Hematopoietic multipotent progenitor cell treated with erythropoietin and hydrocortisone succinate and interleukin-3 and kit ligand, for 15 days (in vitro differentiated cells): ENCODE measurements around the gene SARDH.

Experiments used
- DNase-seq: peaks from one replicate; pipeline ENCODE4 v3.0.0-alpha.2; 2015; ENCODE audit warnings: low spot score

The SARDH gene

DNA sequence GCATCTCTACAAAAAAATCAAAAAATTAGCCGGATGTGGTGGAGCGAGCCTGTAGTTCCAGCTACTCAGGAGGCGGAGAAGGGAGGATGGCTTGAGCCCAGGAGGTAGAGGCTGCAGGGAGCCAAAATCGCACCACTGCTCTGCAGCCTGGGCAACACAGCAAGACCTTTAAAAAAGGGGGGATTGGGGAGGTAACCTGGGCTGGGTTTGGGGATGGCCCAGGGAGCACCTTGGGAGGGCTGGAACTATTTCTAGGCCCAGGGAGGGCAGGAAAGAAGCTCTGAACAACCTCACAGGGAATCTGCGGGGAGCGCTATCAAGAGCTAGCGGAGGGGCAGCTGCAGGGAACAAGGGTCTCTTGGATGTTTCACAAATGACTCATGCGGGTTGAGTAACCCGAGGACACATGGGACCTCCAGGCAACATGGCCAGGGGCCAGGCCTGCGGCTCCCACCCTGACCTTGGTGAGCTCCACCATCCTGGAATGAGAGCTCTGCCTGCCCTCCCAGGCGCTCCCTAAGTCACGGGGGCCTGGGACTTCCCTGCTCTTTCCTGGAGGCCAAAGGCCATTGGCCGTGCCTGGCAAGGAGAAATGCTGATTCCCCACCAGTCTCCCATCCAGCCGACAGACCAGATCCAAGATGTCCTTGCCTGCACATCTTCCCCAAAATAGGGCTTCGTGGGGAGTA lies 23.4 kb downstream of the SARDH start:
- no peak for DNase-seq

DNA sequence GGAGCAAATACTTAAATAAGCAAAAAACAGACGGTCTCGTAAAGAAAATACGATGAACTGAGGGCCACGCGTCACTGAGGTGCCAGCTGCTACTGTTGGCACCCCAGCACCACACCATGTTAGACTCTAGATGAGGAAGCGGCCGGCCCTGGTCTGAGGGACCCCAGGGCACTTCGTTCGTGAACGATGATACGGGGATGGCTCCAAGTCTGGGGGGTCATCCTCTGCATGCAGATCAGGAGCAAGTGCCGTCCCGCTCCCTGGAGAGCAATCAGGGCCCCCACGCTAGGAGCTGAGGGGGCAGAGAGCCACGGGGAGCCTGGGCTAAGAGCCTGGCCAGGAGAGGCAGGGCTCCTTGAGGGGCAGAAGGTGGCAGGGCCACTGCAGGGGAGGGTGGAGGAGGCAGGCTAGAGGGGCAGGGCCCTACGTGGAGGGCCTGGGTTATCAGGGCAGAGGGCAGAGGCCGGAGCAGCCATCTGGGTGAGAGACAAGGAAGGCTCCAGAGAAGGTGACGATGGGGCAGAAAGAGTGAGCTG lies 24.1 kb downstream of the SARDH start:
- DNase-seq: no peak

DNA sequence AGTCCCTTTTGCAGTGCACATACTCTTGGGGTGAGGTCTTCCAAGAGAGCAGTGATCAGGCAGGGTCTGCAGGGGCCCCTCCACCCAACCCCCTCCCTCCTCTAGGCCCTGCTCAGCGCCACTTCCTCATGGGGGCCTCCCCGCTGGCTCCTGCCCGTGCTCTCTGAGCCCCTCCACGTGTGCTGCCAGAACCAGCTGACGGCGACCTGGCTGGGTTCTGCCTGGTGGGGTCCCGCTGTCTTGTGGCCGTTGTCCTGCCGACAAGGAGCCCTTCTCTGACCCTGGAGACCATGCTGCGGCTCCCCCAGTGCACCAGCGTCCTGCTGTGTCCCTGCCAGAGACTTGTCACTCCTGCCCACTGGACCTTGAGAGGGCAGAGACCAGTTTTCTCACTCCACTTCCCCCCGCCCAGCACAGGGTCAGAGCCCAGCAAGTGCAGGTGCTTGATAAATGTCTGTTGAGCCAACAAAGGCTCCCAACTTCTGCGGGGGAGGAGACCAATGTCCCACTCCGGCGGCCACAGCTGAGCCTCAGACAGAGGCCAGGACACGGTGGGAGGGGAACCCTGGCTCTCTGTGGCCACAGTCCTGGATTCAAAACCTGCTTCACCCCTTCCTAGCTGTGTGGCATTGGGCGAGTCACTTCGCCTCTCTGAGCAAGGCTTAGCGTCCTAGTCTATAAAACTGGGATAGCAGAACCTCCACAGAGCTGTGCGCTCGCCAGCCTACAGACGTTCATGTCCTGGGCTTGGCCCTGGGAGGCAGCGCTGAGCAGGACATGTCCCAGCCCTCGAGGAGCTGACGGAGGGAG lies 24.8 kb downstream of the SARDH start:
- no peak for DNase-seq

DNA sequence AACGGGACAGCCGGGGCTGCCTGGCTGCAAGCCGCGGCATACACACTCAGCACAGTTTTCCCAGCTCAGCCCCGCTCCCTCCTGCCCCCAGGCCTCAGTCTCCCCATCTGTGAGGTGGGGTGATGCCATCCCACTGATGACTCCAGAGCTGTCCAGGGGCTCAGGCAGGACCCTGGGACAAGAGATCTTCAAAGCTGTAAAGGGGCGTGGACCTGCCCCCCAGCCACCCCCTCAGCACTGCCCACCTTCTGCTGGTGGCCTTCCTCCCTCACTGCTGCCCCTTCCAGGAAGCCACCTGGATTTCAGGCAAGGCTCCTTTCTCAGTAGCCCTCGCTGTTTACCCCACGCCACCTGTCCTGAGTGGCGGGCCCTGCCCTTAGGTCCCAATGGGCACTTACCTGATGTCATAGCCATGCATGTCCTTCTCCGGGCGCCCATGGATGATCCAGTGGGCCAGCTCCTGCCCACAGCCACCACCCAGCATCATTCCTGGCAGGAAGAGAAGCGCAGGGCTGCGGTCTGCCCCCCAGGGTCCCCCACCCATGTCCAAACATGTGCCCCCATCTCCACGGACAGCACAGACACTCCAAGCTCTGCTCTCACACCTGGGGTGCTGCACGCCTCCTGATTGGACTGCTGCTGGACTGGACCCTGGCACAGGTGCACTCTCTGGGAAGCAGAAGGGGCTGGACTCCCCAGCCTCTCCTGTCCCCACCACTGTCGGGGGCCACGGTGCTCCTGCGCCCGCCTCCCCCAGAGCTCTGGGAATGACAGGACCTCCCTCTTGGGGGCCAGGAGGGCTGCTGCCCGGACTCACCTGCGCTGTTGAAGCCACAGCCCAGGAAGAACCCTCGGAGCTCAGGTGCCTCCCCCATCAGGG lies 25.7 kb downstream of the SARDH start:
- no peak for DNase-seq

DNA sequence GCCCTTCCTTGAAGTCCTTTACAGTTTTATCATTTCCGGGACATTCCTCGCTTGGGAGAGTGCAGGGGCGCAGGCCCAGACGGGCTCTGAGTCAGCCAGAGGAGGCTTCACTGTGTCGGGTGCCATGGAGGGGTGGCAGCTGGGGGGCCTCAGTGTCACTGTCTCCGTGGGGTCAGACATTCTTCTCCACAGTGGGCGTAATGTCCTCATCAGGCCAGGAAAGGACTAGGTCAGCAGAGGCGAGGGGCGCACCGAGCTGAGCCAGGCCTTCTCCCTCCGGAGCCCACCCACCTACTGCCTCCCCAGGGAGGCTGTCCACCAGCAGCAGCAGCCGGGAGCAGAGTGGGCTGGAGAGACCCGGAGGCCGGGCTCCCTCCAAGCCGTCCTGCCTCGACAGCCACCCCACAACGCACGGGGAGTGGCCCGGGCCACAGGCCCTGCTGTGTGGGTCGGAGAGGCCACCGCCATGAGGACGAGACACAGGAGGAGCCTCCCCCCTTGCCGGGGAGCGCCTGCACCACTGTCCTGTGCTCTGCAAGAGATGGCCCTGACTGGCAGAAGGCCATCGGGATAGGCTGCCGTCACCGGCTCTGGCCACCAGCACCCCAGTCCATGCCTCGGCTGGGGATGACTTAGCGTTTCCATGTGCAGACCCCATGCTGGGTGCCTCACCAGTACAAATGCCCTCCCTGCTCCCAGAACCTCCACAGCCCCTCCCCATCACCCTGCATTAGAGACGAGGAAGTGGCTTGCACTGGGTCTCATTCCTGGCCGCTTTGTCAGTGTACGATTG lies 26.5 kb downstream of the SARDH start:
- no peak for DNase-seq

DNA sequence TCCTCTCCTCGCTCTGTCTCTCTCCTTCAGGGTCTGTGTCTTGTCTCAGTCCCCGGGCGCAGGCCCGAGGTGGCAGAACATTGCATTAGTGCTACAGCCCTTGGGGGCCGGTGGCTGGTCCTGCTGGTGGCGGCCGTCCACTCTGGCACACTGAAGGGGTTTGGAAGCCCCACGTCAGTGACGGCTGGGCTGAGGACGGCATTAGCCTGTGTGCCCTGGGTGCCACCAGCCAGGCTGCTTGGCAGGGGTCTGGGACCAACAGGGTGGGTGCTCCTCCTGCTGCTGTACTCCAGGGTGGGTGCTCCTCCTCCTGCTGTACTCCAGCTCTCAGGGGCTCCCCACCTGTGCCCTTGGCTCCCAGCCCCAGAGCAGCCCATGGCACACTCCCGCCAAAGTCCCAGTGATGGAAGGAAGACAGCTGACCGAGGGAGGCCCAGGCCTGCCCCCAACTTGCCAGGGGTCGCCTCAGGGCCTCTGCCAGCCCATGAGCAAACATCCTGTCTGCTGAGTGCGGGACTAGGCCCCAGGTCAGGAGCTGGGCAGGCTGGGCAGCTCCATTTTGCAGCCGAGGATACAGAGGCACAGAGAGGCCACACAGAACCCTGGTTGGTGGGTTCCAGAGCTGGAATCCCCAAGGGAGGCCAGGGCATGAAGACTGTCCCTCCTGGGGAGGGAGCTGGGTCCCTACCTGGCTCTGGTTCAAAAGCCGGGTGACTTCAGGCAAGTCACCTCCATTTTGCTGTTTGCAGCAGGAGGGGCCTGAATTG lies 27.3 kb downstream of the SARDH start:
- no peak for DNase-seq

DNA sequence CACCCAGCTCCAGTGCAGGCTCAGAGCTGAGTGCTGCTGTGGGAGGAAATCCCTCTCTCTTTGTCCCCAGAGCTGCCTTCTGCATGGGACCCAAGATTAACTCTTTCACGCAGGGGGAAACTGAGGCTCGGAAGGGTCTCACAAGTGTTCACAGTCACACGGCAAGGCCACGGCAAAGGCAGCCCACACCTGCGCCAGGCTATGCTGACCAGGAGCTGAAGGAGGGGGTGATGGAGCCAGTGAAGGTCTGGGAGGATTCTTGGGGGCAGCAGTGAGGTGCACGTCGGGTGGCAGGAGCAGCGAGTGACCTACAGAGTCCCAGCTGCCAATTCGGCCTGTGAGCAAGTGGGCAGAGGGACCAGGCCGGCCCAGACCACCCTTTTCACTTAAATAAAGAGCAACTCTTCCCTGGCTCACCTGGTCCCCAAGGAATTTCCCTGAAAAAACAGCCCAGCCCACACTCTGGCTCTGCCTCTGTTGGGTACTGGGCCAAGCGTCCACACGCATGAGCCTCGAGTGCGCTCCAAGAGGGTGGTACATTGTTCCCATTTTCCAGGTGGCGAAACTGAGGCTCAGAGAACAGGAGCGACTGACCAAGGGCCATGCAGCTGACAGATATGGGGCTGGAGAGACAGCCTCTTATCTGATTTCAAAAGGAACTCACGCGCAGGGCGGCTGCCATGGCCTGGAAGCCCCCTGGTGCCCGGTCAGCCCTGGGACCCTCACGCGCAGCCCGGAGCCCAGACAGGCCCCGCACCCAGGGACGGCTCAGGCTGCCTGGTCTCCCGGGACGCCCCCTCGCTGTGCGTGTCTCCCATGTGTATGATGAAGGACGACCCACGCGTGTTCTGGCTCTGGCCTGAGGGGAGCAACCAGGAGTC lies 28.2 kb downstream of the SARDH start:
- DNase-seq: no peak

DNA sequence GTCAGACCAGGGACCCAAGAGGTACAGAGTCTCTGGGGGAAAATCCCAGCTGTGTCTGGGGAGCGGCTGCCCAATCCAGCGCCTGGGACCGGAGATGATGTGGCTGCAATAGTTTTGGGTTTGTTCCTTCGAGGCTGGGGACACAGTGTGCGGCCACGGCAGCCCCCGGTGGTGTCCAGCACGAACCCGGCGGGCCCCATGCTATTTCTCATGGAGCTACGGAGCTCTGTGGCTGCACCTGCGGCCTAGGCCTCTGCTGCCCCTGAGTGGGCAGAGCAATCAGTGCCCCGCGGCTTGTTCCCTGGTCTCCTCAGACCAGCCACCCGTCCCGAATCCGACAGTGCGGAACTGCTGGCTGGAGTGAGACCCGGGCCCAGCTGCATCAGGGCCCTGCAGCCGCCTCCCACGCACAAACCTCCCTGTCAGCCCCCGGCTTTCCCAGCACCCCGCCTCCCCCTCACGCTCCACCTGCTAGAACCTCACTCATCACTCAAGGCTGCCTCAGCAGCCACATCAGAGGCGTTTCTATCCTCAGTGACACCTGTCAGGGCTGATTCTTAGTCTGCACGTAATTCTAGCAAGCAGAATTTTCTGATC lies 29.0 kb downstream of the SARDH start:
- no peak for DNase-seq

DNA sequence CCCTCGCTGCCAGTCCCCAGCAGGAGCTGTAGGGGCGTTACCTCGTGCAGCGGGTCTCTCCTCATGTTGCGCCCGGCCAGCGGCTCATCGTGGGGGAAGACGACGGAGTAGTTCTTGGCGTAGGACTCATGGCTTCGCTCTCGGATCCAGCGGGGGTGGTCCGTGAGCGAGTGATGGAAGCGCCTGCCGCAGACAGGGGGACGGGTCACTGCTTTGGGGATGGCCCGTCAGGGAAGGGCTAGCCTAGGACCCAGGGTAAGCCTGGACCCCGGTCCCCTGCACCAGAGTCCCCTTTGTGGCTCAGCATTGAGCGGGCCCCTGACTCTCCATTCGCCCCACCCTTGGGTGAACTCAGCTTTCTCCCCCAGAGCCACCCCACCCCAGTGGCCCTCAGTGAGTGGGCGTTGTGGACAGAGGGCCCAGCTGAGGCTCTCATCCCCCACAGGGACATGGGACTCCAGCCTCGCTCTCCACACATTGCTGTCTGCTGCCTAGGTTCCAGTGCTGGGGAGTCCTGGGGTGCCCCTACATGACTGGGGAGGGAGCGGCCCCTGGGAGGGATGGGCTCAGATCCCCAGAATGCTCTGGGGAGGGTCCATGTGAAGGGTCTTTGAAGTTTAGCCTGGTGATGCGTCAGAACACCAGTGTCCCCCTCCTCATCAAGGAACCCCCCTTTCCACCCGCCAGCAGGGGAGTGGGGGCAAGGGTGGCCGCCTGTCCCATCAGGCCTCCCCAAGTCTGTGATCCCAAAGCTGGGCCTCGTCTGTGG lies 29.7 kb downstream of the SARDH start:
- DNase-seq: no peak

DNA sequence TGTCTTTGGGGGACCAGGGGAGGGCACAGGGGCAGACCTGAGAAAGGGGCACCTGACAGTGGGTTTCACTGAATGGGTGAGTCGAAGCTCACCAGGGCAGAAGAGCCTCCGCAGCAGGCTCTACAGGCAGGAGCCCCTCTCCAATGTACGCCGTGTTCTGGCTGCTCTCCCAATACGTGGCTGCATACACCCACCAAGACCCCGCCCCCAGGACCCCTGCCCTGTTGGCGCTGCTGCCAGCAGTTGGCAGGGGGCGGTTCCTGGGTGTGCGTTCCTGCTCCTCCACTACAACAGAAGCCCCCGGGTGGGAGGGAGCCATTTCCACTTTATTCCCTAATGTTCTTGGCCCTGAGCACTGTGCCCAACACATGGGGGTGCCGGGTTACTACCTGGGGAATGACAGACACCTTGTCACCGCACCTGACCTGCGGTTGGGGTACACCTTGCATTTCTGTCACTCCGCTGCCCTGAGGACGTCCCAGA lies 30.3 kb downstream of the SARDH start:
- DNase-seq: no peak

DNA sequence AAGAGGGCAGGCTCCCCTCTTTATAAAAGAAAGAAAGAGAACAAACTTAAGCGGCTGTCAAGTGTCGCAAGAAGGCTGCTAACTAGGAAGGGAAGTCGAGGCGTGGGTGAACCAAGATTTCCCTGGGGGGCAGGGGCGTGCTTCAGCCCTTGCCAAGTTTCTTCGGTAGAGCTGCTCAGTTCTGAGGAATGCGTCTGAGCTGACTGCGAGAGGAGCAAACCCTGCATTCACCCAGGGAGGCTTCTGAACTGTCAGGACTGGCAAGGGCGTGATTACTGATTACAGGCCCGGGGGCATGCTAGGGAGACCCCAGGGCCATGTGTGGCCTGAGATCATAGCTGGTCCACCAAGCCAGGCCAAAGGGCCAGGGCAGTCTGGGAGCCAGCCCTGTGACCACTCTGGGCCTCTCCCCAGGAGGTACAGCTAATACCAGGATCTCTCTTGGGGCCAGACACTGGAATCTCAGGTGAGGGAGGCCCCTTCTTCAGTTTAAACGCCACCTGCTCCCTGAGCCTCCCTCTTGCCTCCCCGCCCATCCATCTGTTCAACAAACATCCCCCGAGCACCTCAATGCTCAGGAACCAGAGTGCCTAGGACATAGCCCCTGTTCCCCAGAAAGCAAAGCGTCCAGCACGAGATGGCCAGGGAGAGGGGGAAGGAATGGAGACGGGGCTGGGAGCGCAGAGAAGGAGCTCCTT lies 30.9 kb downstream of the SARDH start:
- no peak for DNase-seq

DNA sequence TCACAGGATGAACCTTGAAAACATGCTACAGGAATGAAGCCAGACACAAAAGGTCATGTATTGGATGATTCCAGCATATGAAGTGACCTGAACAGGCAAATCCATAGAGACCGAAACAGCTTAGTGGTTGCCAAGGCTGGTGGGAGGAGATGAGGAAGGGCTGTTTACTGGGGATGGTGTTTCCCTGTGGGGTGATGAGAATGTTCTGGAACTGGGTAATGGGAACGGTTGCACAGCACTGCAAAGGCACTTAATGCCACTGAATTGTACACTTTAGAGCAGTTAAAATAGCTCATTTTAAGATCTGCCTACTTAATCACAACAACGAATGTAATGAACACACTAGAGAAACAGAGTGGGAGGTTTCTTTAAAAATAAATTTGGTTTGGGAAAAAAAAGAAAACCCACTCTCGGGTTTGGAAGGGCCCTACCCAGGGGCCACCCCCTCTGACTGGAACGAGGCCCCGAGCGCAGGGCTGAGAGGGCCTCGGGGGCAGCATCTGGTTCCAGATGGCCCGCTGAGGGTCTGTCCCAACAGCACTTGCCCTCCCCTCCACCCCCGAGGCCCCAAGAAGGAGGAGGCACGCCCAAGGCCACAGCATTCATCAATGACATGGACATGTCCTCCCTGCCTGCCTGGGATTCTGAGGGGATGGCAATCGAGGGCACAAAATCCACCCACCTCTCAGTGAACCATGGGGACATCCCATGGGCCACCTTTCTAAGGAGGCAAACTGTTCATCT lies 31.7 kb downstream of the SARDH start:
- DNase-seq: no peak

DNA sequence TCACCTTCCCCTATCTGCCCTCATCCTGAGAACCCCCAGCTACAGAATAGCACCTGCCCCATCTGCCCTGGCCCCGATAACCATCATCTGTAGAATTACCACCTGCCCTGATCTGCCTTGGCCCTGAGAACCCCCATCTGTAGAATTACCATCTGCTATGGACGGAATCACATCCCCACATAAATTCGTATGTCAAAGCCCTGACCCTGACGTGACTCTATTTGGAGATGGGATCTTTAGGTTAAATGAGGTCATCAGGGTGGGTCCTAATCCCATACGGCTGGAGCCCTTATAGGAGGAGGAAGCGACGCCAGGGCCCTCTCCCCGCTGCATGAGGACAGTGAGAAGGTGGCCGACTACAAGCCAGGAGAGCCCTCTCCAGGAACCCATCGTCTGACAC lies 32.6 kb downstream of the SARDH start:
- DNase-seq: no peak

DNA sequence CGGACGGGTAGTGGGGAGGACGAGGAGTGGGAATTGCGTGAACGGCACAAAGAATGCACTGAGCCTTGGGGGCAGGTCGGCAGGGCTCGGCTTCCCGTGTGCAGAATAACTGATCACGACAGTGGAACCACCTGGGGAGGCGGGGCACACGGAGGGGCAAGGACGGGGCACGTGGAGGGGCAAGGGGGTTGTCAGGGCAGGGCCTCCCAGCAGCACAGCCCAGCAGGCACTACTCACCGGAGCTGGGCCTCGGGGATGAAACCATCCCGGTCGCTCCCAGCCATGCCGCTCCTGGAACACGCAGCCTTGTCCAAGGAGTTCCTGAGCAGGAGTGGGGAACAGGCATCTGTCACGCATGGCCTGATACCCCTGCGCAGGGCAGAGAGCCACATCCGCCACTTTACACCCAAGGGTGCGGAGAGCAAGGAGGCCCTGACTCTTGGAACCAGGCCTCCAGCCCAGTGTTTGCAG lies 33.4 kb downstream of the SARDH start:
- DNase-seq: no peak

DNA sequence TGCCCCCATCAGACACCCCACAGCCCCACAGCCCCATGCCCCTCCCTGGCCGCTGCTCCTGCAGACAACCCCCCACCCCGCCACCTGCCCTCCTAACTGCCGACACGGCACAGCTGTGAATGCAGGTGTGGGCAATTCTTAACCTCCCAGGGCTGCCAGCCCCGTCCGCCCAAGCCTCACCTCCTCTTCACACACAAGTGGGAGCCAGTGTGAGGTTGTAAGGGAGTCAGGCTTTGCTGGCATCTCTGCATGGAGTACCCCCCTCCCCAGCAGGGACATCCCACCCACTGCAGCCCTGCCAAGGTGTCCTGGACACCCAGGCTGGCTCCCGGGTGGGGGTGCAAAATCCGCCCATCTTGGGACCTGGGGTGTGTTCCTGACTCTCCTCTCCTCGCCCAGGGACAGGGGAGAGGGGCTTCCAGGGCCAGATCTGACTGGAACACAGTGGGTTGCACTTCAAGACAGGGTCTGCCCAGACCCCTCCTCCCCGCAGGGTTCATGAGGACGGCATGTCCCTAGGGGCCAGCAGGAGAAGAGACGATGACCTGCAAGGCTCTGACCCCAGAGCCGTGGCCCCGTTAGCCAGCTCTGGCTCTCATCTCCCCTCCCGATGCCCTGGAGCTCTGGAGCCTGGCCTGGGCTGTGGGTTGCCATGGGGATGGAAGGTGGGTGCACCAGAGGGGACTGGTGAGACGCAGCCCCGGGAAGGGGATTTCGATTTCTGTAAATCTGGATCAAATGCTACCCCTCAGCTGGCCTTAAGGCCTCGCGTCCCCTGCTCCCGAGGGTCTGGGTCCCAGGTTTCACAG lies 34.4 kb downstream of the SARDH start:
- DNase-seq: no peak
